ENCODE measurements around the gene SNW1.
"Not testable (repeated sequence)": the region's sequence is repeated elsewhere in the genome, so short reads cannot be mapped to it uniquely, and the experiment has no call there.

The SNW1 gene

DNA sequence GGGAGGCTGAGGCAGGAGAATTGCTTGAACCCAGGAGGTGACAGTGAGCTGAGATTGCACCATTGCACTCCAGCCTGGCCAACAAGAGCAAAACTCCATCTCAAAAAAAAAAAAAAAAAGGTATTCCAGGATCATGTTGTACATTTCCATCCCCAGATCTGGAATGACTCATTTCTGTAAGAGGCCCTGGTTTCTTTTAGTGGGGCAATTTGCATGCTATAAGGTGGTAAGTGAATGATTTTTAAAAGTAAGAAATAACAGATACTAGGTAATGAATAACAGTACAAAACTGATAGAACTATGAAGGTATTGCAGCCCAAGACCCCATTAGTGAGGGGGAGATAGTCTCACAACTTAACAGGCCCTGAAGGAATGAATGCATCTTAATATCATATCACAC lies 21.2 kb upstream of the SNW1 start:
- no peak overlapping the region for H3K4me3 ChIP-seq (ENCODE audit: low read depth, low read length)
- TF ChIP-seq, protein P1, sequence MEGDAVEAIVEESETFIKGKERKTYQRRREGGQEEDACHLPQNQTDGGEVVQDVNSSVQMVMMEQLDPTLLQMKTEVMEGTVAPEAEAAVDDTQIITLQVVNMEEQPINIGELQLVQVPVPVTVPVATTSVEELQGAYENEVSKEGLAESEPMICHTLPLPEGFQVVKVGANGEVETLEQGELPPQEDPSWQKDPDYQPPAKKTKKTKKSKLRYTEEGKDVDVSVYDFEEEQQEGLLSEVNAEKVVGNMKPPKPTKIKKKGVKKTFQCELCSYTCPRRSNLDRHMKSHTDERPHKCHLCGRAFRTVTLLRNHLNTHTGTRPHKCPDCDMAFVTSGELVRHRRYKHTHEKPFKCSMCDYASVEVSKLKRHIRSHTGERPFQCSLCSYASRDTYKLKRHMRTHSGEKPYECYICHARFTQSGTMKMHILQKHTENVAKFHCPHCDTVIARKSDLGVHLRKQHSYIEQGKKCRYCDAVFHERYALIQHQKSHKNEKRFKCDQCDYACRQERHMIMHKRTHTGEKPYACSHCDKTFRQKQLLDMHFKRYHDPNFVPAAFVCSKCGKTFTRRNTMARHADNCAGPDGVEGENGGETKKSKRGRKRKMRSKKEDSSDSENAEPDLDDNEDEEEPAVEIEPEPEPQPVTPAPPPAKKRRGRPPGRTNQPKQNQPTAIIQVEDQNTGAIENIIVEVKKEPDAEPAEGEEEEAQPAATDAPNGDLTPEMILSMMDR (IDR thresholded peaks at IDR 0.05; ENCODE audit: control insufficient read depth, extremely low read depth, insufficient read depth), result no peak
- DNase-seq (ENCODE audit: low read depth), result no peak

GRCh38 chr14:77773966-77774365 lies 13.0 kb upstream of the SNW1 start:
- H3K4me3 ChIP-seq (ENCODE audit: low read depth, low read length); DNase-seq (ENCODE audit: low read depth): not testable (repeated sequence)

DNA sequence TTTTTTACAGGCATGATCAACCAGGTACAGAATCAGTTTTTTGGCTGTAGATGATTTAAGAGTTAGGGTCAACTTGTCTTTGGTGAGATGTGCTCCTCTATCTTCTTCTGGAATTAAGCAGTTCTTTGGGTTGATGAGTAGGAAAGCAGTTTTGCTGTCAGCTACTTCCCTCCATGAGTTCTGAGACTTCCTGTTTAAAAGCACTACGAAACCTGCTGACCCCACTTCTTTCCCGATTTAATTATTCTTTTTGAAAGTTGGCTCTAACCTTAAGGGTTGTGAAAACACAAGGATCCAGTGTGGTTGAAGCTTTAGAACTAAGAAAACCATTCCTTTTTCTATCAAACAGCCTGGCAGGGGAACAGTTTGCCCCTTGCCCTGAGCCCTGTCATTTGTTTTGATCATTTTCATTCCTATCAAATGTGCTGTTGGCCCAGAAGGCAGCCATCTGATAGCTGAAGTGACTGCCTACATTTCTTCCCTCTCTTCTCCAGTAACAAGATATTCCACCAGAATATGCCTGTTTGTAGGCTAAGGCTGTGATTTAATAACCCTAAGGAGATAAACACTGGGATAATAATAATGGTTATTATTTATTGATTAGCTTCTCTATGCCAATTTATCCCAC lies 7.6 kb upstream of the SNW1 start:
- not testable (repeated sequence) for H3K4me3 ChIP-seq (ENCODE audit: low read depth, low read length); DNase-seq (ENCODE audit: low read depth)

- TF ChIP-seq, protein P1 (IDR thresholded peaks at IDR 0.05; ENCODE audit: control insufficient read depth, extremely low read depth, insufficient read depth), result no peak
- H3K4me3 ChIP-seq (ENCODE audit: low read depth, low read length), result no peak overlapping the region
- DNase-seq (ENCODE audit: low read depth), result no peak
Observed at GRCh38 chr14:77763978-77764377, 3.0 kb upstream of the SNW1 start.

GRCh38 chr14:77763316-77763715 lies 2.4 kb upstream of the SNW1 start:
- TF ChIP-seq, protein P1 (IDR thresholded peaks at IDR 0.05; ENCODE audit: control insufficient read depth, extremely low read depth, insufficient read depth), result no peak
- no peak overlapping the region for H3K4me3 ChIP-seq (ENCODE audit: low read depth, low read length)
- DNase-seq (ENCODE audit: low read depth), result no peak

DNA sequence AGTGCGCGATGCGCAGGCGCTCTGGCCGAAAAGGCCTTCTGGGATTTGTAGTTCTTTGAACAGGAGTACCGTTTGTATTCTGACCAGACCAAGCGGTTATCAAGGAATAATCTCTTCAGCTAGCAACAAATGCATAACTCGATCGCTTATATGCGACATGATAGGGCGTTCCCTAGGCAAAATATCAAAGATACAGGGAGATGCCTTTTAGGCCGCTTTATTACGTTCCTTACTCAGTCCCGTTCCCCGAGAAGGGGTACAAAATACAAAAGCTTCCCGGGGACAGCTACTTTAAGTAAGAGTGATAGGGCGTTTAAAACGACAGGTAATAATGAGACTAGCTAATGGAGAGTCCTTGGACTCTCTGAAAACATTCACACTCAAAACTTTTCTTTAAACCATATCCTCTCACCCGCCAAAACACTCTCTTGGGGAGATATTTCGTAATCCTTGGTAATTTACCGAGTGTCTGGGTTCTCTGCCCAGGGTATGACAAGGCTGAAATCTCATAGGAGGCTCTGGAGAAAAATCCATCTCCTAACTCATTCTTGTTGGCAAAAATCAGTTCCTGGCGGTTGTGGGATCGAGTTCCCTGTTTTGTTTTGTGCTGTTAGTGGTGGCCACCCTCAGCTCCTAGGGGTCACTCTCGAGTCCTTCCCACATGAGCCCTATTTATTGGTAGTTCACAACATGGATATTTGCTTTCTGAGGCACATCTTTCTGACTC lies 412 bp upstream of the SNW1 start:
- peak; percentile 84 for DNase-seq (ENCODE audit: low read depth)
- TF ChIP-seq, protein P1 (IDR thresholded peaks at IDR 0.05; ENCODE audit: control insufficient read depth, extremely low read depth, insufficient read depth), result peak; percentile 34; the same call in 1 of the 2 replicates
- H3K4me3 ChIP-seq (ENCODE audit: low read depth, low read length), result peak overlapping the region; percentile 85

GRCh38 chr14:77752799-77753516 lies 8.0 kb downstream of the SNW1 start:
- DNase-seq (ENCODE audit: low read depth), result no peak
- no peak overlapping the region for H3K4me3 ChIP-seq (ENCODE audit: low read depth, low read length)
- TF ChIP-seq, protein P1 (IDR thresholded peaks at IDR 0.05; ENCODE audit: control insufficient read depth, extremely low read depth, insufficient read depth), result no peak
